ENCODE measurements around the gene TRPM2. TPM values are rescaled to one million over a fixed set of nuclear protein-coding genes. Genes with fewer than 3 reads are reported as not detected.

TRPM2 gene
- total RNA-seq, 5 donors from 2014 or later (not counting 1 experiment from before 2014, with no cell fraction given): 1.2 to 8.6 (median 3.6) TPM

DNA sequence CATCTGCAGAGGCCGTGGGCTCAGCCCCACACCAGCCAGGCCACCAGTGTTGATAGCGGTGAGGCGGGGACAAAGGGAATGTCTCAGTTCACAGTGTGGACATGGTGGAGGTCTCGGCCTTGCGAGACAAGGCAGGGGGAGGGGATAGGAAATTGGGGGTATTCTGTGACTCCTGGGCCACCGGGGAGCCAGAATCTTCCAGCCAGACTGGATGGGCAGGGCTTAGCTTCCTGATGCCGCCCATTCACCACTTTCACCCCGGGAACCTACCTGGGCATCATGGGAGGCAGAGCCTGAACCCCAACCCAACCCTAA, 107.0 kb downstream of the TRPM2 start:
- Mint-ChIP-seq H3K4me1 (peaks cover 0 to 5% (median 2%) of the 10 kb centered on the region in 3 donors), H3K9me3 (no peaks in the 10 kb centered on the region), H3K27ac (no peak overlapping the region), H3K36me3 (no peaks in the 10 kb centered on the region), H3K27me3 (no peaks in the 10 kb centered on the region), H3K4me3 (no peak overlapping the region)
- H3K36me3 ChIP-seq (ENCODE audit: control insufficient read depth in 2 of 2, extremely low read depth in 1 of 2, insufficient read depth in 1 of 2, low read length in 1 of 2): no peaks in the 10 kb centered on the region
- 82% methylated on average over 4 of the region's 8 CpGs for WGBS (ENCODE audit: insufficient coverage)
- no peaks in the 10 kb centered on the region for H3K9me3 ChIP-seq
- no peak overlapping the region for H3K27ac ChIP-seq (ENCODE audit: low read length)
- peaks cover 0 to 19% of the 10 kb centered on the region in 2 experiments for H3K27me3 ChIP-seq (replicated peaks in 1 of 2; ENCODE audit: control insufficient read depth in 2 of 2, extremely low read depth in 1 of 2, insufficient read depth in 2 of 2, low read length in 1 of 2)
- ChIA-PET POLR2A (no interaction called here), CTCF (no interaction called here)
- no peak overlapping the region for H3K4me3 ChIP-seq (ENCODE audit: control insufficient read depth in 1 of 2, extremely low read depth in 1 of 2, low read length in 1 of 2)
- no peak for ATAC-seq (replicated peaks in 1 of 4)
- H3K4me1 ChIP-seq (ENCODE audit: control insufficient read depth in 1 of 2, extremely low read depth in 1 of 2, insufficient read depth in 2 of 2, low read length in 2 of 2): peaks cover 0 to 10% of the 10 kb centered on the region in 2 experiments
- DNase-seq: no peak

DNA sequence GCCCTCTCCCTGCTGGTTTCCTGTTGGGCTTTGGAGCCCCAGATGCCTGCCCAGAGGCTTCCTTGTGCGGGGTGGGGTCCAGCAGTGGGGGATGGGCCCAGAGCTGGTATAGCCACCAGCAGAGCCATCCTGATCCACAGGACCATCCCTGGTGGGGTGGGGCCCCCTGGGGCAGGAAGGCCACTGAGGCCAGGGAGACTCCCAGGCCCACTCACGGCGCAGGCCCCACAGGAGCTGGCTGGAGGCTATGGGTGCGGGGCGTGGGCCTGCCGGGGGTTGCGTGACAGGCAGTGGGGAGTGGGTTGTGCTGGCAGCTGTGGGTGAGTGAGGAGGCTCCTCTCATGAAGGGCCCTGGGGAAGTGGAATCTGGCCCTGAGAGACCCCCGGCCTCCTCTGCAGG, 107.6 kb downstream of the TRPM2 start:
- peaks cover 0 to 6% of the 10 kb centered on the region in 2 experiments for H3K4me1 ChIP-seq (ENCODE audit: control insufficient read depth in 1 of 2, extremely low read depth in 1 of 2, insufficient read depth in 2 of 2, low read length in 2 of 2)
- Mint-ChIP-seq H3K36me3 (no peaks in the 10 kb centered on the region), H3K27ac (no peak overlapping the region), H3K9me3 (no peaks in the 10 kb centered on the region), H3K4me3 (no peak overlapping the region), H3K27me3 (no peaks in the 10 kb centered on the region), H3K4me1 (peaks cover 0 to 5% (median 2%) of the 10 kb centered on the region in 3 donors)
- ChIA-PET POLR2A (no interaction called here), CTCF (no interaction called here)
- no peak for ATAC-seq (replicated peaks in 1 of 4)
- H3K36me3 ChIP-seq (ENCODE audit: control insufficient read depth in 2 of 2, extremely low read depth in 1 of 2, insufficient read depth in 1 of 2, low read length in 1 of 2): no peaks in the 10 kb centered on the region
- 98% methylated on average over 7 of the region's 8 CpGs for WGBS (ENCODE audit: insufficient coverage)
- no peak overlapping the region for H3K27ac ChIP-seq (ENCODE audit: low read length)
- DNase-seq: no peak
- no peaks in the 10 kb centered on the region for H3K9me3 ChIP-seq
- peaks cover 0 to 19% of the 10 kb centered on the region in 2 experiments for H3K27me3 ChIP-seq (replicated peaks in 1 of 2; ENCODE audit: control insufficient read depth in 2 of 2, extremely low read depth in 1 of 2, insufficient read depth in 2 of 2, low read length in 1 of 2)
- H3K4me3 ChIP-seq (ENCODE audit: control insufficient read depth in 1 of 2, extremely low read depth in 1 of 2, low read length in 1 of 2): no peak overlapping the region

DNA sequence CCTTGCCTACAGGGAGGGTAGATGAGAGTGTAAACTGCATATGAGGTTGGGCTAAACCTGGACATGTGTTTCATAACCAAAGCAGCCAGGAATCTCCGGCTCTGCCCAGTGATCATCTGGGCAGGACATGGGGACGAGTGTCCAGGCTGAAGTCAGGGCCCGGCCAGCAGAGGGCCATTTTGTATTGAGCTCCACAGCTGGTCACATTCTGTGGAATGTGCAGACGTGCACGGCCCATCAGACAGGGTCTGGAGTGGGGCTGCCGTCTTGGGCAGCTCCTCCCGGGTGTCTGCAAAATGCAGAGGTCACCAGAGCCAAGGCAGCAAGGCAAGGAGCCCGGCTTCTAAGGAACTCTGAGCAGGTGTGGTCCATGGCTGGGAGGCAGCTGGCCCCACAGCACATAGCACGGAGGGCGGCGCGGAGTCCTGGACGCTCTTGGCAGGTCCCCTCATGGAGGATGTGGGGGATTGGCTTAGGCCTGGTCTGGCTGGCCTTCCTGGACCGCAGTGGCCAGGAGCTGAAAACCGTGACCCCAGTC, 108.1 kb downstream of the TRPM2 start:
- Mint-ChIP-seq H3K36me3 (no peaks in the 10 kb centered on the region), H3K27ac (no peak overlapping the region), H3K4me3 (no peak overlapping the region), H3K9me3 (no peaks in the 10 kb centered on the region), H3K27me3 (no peaks in the 10 kb centered on the region), H3K4me1 (peaks cover 0 to 2% (median 0%) of the 10 kb centered on the region in 3 donors)
- Histone ChIP-seq H3K9me3 (no peaks in the 10 kb centered on the region), H3K36me3 (ENCODE audit: control insufficient read depth in 2 of 2, extremely low read depth in 1 of 2, insufficient read depth in 1 of 2, low read length in 1 of 2) (no peaks in the 10 kb centered on the region), H3K4me1 (ENCODE audit: control insufficient read depth in 1 of 2, extremely low read depth in 1 of 2, insufficient read depth in 2 of 2, low read length in 2 of 2) (peaks cover 0 to under 1% of the 10 kb centered on the region in 2 experiments), H3K27ac (ENCODE audit: low read length) (no peak overlapping the region), H3K27me3 (replicated peaks in 1 of 2; ENCODE audit: control insufficient read depth in 2 of 2, extremely low read depth in 1 of 2, insufficient read depth in 2 of 2, low read length in 1 of 2) (peaks cover 0 to 16% of the 10 kb centered on the region in 2 experiments), H3K4me3 (ENCODE audit: control insufficient read depth in 1 of 2, extremely low read depth in 1 of 2, low read length in 1 of 2) (no peak overlapping the region)
- ATAC-seq (replicated peaks in 1 of 4) (no peak), DNase-seq (no peak)
- 88% methylated on average over 15 of the region's 15 CpGs for WGBS (ENCODE audit: insufficient coverage)
- CTCF ChIA-PET: no interaction called here
- POLR2A ChIA-PET: no interaction called here

DNA sequence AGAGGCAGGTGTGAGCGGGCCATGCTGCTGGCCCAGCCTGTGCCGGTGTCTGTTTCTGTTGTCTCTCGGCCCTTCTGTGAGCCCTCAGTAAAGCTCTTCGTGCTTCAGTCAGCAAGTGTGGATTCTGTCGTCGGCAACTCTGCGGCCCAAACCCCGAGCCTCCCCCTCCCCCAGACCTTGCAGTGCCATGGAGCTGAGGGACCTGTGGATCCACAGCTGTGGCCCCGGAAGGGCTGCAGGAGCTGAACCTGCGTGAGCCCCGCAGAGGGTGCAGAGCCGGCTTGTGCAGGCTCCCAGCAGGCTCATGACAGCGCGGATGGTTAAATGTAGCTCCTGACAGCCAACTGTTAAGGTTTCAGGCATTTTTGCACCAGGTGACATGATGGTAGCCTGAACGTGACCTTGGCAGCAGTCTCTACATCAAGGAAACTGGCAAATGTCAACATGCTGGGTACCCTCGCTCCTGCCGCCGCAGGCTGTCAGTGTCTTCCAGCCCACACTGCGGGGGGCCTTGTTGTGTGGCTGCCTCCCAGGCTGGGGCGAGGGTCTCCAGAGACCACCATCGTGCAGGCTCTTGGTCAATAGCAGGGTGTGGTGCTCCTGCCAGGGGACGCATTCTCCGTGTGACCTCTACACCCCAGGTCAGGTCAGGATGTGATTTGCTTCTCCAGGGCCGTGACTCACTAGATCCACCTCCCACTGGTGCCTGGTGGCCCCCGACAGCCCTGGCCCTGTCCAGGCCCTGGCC, 108.8 kb downstream of the TRPM2 start:
- POLR2A ChIA-PET: no interaction called here
- CTCF ChIA-PET: no interaction called here
- H3K4me3 ChIP-seq (ENCODE audit: control insufficient read depth in 1 of 2, extremely low read depth in 1 of 2, low read length in 1 of 2): no peak overlapping the region
- peaks cover 0 to 14% of the 10 kb centered on the region in 2 experiments for H3K27me3 ChIP-seq (replicated peaks in 1 of 2; ENCODE audit: control insufficient read depth in 2 of 2, extremely low read depth in 1 of 2, insufficient read depth in 2 of 2, low read length in 1 of 2)
- no peaks in the 10 kb centered on the region for H3K36me3 Mint-ChIP-seq
- DNase-seq (no peak), ATAC-seq (replicated peaks in 1 of 4) (no peak)
- no peaks in the 10 kb centered on the region for H3K9me3 Mint-ChIP-seq
- 87% methylated on average over 23 of the region's 25 CpGs for WGBS (ENCODE audit: insufficient coverage)
- H3K27me3 Mint-ChIP-seq: no peaks in the 10 kb centered on the region
- H3K4me1 ChIP-seq (ENCODE audit: control insufficient read depth in 1 of 2, extremely low read depth in 1 of 2, insufficient read depth in 2 of 2, low read length in 2 of 2): no peaks in the 10 kb centered on the region
- H3K9me3 ChIP-seq: no peaks in the 10 kb centered on the region
- no peak overlapping the region for H3K27ac Mint-ChIP-seq
- H3K36me3 ChIP-seq (ENCODE audit: control insufficient read depth in 2 of 2, extremely low read depth in 1 of 2, insufficient read depth in 1 of 2, low read length in 1 of 2): no peaks in the 10 kb centered on the region
- no peak overlapping the region for H3K27ac ChIP-seq (ENCODE audit: low read length)
- H3K4me1 Mint-ChIP-seq: no peaks in the 10 kb centered on the region
- H3K4me3 Mint-ChIP-seq: no peak overlapping the region

DNA sequence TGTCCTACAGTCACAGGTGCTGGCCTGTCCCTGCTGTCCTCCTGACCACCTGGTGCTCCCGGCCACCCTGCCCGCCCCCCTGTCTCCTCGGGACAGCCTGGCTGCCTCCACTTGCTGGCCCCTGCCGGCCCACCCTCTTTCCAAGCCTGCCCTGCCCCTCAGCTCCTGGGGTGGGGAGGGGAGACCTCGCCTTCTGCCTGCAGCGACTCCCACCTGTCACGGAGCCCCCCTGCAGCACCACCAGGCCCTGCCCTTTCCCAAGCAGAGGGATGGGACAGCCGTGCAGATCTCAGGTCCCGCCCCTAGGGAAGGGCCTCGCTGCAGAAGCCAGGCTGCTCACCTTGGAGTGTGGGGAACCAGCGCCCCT, 109.4 kb downstream of the TRPM2 start:
- H3K27me3 Mint-ChIP-seq: no peaks in the 10 kb centered on the region
- no peaks in the 10 kb centered on the region for H3K36me3 ChIP-seq (ENCODE audit: control insufficient read depth in 2 of 2, extremely low read depth in 1 of 2, insufficient read depth in 1 of 2, low read length in 1 of 2)
- peaks cover 0 to 10% of the 10 kb centered on the region in 2 experiments for H3K27me3 ChIP-seq (replicated peaks in 1 of 2; ENCODE audit: control insufficient read depth in 2 of 2, extremely low read depth in 1 of 2, insufficient read depth in 2 of 2, low read length in 1 of 2)
- no peaks in the 10 kb centered on the region for H3K36me3 Mint-ChIP-seq
- H3K27ac Mint-ChIP-seq: no peak overlapping the region
- CTCF ChIA-PET: no interaction called here
- POLR2A ChIA-PET: no interaction called here
- no peaks in the 10 kb centered on the region for H3K9me3 ChIP-seq
- H3K4me1 Mint-ChIP-seq: no peaks in the 10 kb centered on the region
- H3K4me3 ChIP-seq (ENCODE audit: control insufficient read depth in 1 of 2, extremely low read depth in 1 of 2, low read length in 1 of 2): no peak overlapping the region
- ATAC-seq (replicated peaks in 1 of 4): no peak
- H3K9me3 Mint-ChIP-seq: no peaks in the 10 kb centered on the region
- no peak for DNase-seq
- no peak overlapping the region for H3K27ac ChIP-seq (ENCODE audit: low read length)
- WGBS (ENCODE audit: insufficient coverage): 81% methylated on average over 2 of the region's 11 CpGs
- no peaks in the 10 kb centered on the region for H3K4me1 ChIP-seq (ENCODE audit: control insufficient read depth in 1 of 2, extremely low read depth in 1 of 2, insufficient read depth in 2 of 2, low read length in 2 of 2)
- H3K4me3 Mint-ChIP-seq: no peak overlapping the region

DNA sequence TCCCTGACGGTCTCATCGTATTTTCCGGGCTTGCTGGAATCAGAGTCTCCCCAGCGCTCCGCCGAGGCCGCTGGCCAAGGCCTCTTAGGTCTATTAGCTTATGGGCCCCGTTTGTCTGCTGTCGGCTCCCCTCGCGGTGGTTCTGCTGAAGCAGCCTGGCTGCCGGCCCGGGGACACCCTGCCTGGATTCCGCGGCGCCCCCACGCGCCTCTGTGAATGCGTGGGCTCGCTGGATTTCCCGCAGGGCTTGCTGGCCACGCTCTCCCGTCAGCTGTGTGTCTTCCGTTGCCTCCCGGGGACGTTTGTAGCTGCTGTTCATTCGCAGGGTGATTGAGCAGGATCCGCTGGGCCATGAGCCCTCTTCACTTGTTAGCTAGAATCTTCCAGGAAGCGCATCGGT, 110.3 kb downstream of the TRPM2 start:
- Mint-ChIP-seq H3K36me3 (no peaks in the 10 kb centered on the region), H3K9me3 (no peaks in the 10 kb centered on the region), H3K27ac (no peak overlapping the region), H3K4me1 (no peaks in the 10 kb centered on the region), H3K4me3 (no peak overlapping the region), H3K27me3 (no peaks in the 10 kb centered on the region)
- H3K36me3 ChIP-seq (ENCODE audit: control insufficient read depth in 2 of 2, extremely low read depth in 1 of 2, insufficient read depth in 1 of 2, low read length in 1 of 2): no peaks in the 10 kb centered on the region
- WGBS (ENCODE audit: insufficient coverage): 80% methylated on average over 30 of the region's 30 CpGs
- DNase-seq (no peak), ATAC-seq (replicated peaks in 1 of 4) (no peak)
- ChIA-PET POLR2A (no interaction called here), CTCF (no interaction called here)
- H3K4me3 ChIP-seq (ENCODE audit: control insufficient read depth in 1 of 2, extremely low read depth in 1 of 2, low read length in 1 of 2): no peak overlapping the region
- H3K4me1 ChIP-seq (ENCODE audit: control insufficient read depth in 1 of 2, extremely low read depth in 1 of 2, insufficient read depth in 2 of 2, low read length in 2 of 2): no peaks in the 10 kb centered on the region
- H3K27me3 ChIP-seq (replicated peaks in 1 of 2; ENCODE audit: control insufficient read depth in 2 of 2, extremely low read depth in 1 of 2, insufficient read depth in 2 of 2, low read length in 1 of 2): peaks cover 0 to 14% of the 10 kb centered on the region in 2 experiments
- H3K27ac ChIP-seq (ENCODE audit: low read length): no peak overlapping the region
- no peaks in the 10 kb centered on the region for H3K9me3 ChIP-seq
